Esophagus muscularis mucosa (tissue), 4 donors: ENCODE data around the gene TMCO5A. TPM values are rescaled to one million over a fixed set of nuclear protein-coding genes. Genes with fewer than 3 reads are reported as not detected.
A peak's percentile ranks its signal among the peaks of the same experiment; 100 is the strongest.

Experiments
- DNase-seq: peaks from one replicate; pipeline ENCODE4 v3.0.0-alpha.2; 2017; ENCODE audit errors: extremely low spot score
- H3K27ac ChIP-seq, 4 donors: fragments of 200-600 bp; sonication (generic); replicated peaks in 1 of 4; 1 replicate in 3 of 4; 2 replicates in 1 of 4; pipeline ENCODE4 v1.5.1; 2016 to 2019; ENCODE audit warnings: mild to moderate bottlenecking in 1 of 4
- H3K27me3 ChIP-seq, 4 donors: fragments of 200-600 bp; sonication (generic); one replicate each; pipeline versions ENCODE4 v1.5.1 to v1.6.0; 2016 to 2019
- H3K36me3 ChIP-seq, 4 donors: fragments of 200-600 bp; sonication (generic); one replicate each; pipeline ENCODE4 v1.5.1; 2016 to 2019
- H3K4me1 ChIP-seq, 4 donors: fragments of 200-600 bp; sonication (generic); one replicate each; pipeline ENCODE4 v1.5.1; 2016 to 2019
- H3K4me3 ChIP-seq, 4 donors: fragments of 200-600 bp; sonication (generic); 1 replicate in 2 of 4; 2 replicates in 2 of 4; pipeline ENCODE4 v1.5.1; 2016 to 2019; ENCODE audit warnings: mild to moderate bottlenecking in 4 of 4, moderate library complexity in 1 of 4
- H3K9me3 ChIP-seq, 4 donors: fragments of 200-600 bp; sonication (generic); 1 replicate in 3 of 4; 2 replicates in 1 of 4; pipeline ENCODE4 v1.5.1; 2016 to 2019
- CTCF ChIP-seq, 3 experiments: fragments of 200-600 bp in 2 of 3; fragments of 450-650 bp in 1 of 3; sonication (generic) in 2 of 3; IDR thresholded peaks; one replicate each; pipeline ENCODE4 v1.5.1; 2017 to 2019; ENCODE audit warnings: antibody characterized with exemption in 3 of 3, mild to moderate bottlenecking in 2 of 3, moderate library complexity in 1 of 3
- EP300 ChIP-seq: sonication (generic); formaldehyde crosslinking; IDR thresholded peaks from one replicate; pipeline ENCODE4 v1.6.1; 2017; ENCODE audit warnings: antibody characterized with exemption
- POLR2A ChIP-seq: fragments of 450-650 bp; IDR thresholded peaks from one replicate; pipeline ENCODE4 v1.6.1; 2017; ENCODE audit warnings: antibody characterized with exemption, moderate library complexity, mild to moderate bottlenecking, low read depth
- POLR2AphosphoS5 ChIP-seq, 2 donors: sonication (generic); formaldehyde crosslinking; IDR thresholded peaks; one replicate each; pipeline ENCODE4 v1.6.1; 2017; ENCODE audit warnings: antibody characterized with exemption in 2 of 2
- WGBS: methylation state at CpG from one replicate; pipeline ENCODE4 v1.1.5; 2018; 5-methylcytosine and 5-hydroxymethylcytosine counted together
- intact Hi-C: fragments of 100-400 bp; cut with DNase I; formaldehyde crosslinking; loops from one replicate; pipeline ENCODE4 v1.15.1; 2023
- total RNA-seq, 4 donors: library from RNA; depleted of rRNA; stranded (reverse); fragments of >200 nt; gene quantifications; one replicate each; pipeline versions ENCODE4 v1.1.0 to v1.2.1, GENCODE V29; 2016

TMCO5A gene
- not detected for total RNA-seq

GRCh38 chr15:37934340-37934739 is at the start of gene TMCO5A:
TSS of gene TMCO5A (plus strand) at chr15:37934640. CDS start at chr15:37936324, 1,684 bp downstream.
- TF ChIP-seq EP300: no peak
- no peak for TF ChIP-seq POLR2AphosphoS5 (IDR thresholded peaks at IDR 0.05)
- no peak for TF ChIP-seq POLR2A
- TF ChIP-seq CTCF (IDR thresholded peaks at IDR 0.05): no peak
- intact Hi-C loops: no loop called here
- H3K27ac ChIP-seq: no peak within 1 kb of the TSS
- no peaks in the 10 kb centered on the region for H3K27me3 ChIP-seq
- 61% methylated on average over 1 of the region's 1 CpG for WGBS
- no peaks in the 10 kb centered on the region for H3K4me1 ChIP-seq
- H3K4me3 ChIP-seq: no peak within 1 kb of the TSS
- no peaks in the 10 kb centered on the region for H3K9me3 ChIP-seq
- no peaks in the 10 kb centered on the region for H3K36me3 ChIP-seq
- DNase-seq: no peak

- no peaks in the 10 kb centered on the region for H3K36me3 ChIP-seq
- H3K4me1 ChIP-seq: peaks cover 0 to under 1% (median 0%) of the 10 kb centered on the region in 4 donors
- TF ChIP-seq POLR2A (no peak), CTCF (IDR thresholded peaks at IDR 0.05) (no peak), POLR2AphosphoS5 (IDR thresholded peaks at IDR 0.05) (no peak), EP300 (no peak)
- no peaks in the 10 kb centered on the region for H3K9me3 ChIP-seq
- H3K4me3 ChIP-seq: no peak overlapping the region
- H3K27me3 ChIP-seq: no peaks in the 10 kb centered on the region
- intact Hi-C loops: no loop called here
- DNase-seq: no peak
- H3K27ac ChIP-seq: no peak overlapping the region
Measured at GRCh38 chr15:37885651-37886050, 48.8 kb upstream of the TMCO5A start.

GRCh38 chr15:37888356-37888755 is 46.1 kb upstream of the TMCO5A start:
- Histone ChIP-seq H3K4me1 (peaks cover 0 to 7% (median 5%) of the 10 kb centered on the region in 4 donors), H3K4me3 (no peak overlapping the region), H3K27ac (no peak overlapping the region), H3K9me3 (no peaks in the 10 kb centered on the region), H3K36me3 (no peaks in the 10 kb centered on the region), H3K27me3 (no peaks in the 10 kb centered on the region)
- intact Hi-C loops: no loop called here
- 91% methylated on average over 4 of the region's 4 CpGs for WGBS
- DNase-seq: no peak
- TF ChIP-seq POLR2A (no peak), EP300 (no peak), POLR2AphosphoS5 (IDR thresholded peaks at IDR 0.05) (no peak), CTCF (IDR thresholded peaks at IDR 0.05) (no peak)

GRCh38 chr15:37891766-37892368 is 42.6 kb upstream of the TMCO5A start:
- H3K4me1 ChIP-seq: peaks cover 0 to 7% (median 5%) of the 10 kb centered on the region in 4 donors
- H3K9me3 ChIP-seq: no peaks in the 10 kb centered on the region
- 40% methylated on average over 4 of the region's 4 CpGs for WGBS
- no peak overlapping the region for H3K27ac ChIP-seq
- no peak overlapping the region for H3K4me3 ChIP-seq
- intact Hi-C loops: no loop called here
- TF ChIP-seq CTCF (IDR thresholded peaks at IDR 0.05) (peak; percentile 63 to 82 (median 65)), POLR2A (no peak), EP300 (no peak)
- DNase-seq: no peak
- no peaks in the 10 kb centered on the region for H3K27me3 ChIP-seq
- H3K36me3 ChIP-seq: no peaks in the 10 kb centered on the region

GRCh38 chr15:37893309-37893708 is 41.1 kb upstream of the TMCO5A start:
- TF ChIP-seq EP300 (no peak), POLR2A (no peak)
- Histone ChIP-seq H3K4me1 (peaks cover 0 to 7% (median 5%) of the 10 kb centered on the region in 4 donors), H3K4me3 (no peak overlapping the region), H3K36me3 (no peaks in the 10 kb centered on the region), H3K27ac (no peak overlapping the region), H3K9me3 (no peaks in the 10 kb centered on the region), H3K27me3 (no peaks in the 10 kb centered on the region)
- intact Hi-C loops: no loop called here
- DNase-seq: no peak
